Activated CD8-positive, alpha-beta memory T cell treated with anti-CD3 and anti-CD28 coated beads for 24 hours (primary cell): ENCODE results near the gene SLC22A8.
"Not testable (repeated sequence)": the region's sequence is repeated elsewhere in the genome, so short reads cannot be mapped to it uniquely, and the experiment has no call there.

Source experiments
- DNase-seq: peaks from one replicate; pipeline ENCODE4 v3.0.0-alpha.2; 2020

The SLC22A8 gene

GRCh38 chr11:62985041-62985750, 30.4 kb downstream of the SLC22A8 start:
- no peak for DNase-seq

- no peak for DNase-seq
Measured at GRCh38 chr11:62984451-62984991, 31.1 kb downstream of the SLC22A8 start, which contains the start of gene SLC22A6. Gene SLC22A6, minus strand, starts transcription at chr11:62984967. Its CDS starts 277 bp downstream, at chr11:62984690.

DNA sequence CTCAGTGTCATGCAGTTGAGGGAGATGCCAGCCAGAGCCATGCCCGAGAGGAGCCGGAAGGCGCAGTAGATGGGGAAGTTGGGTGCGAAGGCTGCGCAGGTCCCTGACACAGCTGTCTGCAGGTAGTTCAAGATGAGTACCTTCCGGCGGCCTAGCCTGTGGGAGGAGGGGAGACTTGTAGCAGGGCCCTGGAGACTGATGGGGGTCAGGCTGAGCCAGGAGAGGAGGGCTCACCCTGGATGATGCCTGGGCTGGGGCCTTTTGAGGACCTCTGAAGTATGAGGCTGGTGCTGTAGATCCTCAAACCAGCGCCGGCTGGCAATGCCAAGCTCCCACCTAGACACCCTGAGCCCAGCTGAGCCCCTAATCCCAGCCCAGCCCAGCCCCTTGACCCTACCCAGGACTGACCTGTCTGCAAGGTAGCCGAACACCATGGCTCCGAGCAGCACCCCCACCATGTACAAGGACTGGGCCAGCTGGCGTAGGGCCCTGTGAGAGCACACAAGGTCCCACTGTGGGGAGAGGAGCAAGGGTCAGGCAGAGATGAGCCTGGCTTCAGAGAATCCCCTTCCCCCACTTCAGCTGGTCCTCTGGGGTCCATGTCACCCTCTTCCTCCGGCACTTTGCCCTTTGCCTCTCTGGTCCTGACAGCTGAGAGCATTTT, 32.0 kb downstream of the SLC22A8 start:
- DNase-seq = no peak

DNA sequence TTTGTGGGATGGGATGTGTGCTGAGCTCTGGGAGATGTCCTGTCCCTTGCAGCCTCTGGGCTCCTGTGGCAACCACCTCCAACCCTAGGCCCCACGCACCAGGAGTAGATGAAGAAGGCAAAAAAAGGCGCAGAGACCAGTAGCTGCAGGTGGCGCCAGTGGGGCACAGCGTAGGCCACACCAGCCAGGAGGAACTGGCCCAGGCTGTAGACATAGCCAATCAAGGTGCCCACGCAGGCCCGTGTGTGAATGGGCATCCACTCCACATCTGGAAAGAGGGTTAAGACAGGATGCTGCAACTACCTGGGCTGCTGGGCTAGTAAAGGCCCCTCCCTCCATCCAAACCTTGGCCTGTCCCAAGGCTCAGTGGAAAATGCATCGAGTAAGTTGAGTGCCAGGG, 33.9 kb downstream of the SLC22A8 start:
- DNase-seq = no peak

DNA sequence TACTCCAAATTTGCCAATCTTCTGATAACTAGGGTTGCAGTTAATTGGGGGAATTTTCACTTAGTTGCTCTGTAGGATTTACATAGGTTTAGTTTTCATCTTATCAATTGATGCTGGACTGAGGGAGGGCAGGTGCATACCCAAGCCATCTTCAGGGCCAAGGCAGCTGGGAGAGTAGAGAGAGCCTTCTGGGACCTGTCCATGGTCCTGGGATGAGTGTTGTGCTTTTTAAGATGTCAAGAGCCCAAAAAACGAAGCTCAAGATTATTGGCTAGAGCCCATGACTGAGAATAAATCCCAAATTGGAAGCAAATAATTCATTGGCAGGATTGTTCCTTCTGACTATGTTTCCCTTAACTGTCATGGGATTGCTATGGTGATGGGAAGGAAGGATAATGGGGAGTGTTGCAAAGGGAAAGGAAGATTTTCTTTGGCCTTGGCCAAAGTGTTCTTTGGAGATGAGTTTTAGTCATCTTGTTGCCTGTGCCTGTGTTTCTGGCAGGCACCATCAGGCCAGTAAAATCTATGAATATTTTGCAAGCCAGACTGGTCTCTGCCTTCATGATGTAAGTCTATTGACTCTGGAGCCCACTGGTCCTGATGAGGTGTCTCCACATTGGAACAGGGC, 35.4 kb downstream of the SLC22A8 start:
- no peak for DNase-seq

DNA sequence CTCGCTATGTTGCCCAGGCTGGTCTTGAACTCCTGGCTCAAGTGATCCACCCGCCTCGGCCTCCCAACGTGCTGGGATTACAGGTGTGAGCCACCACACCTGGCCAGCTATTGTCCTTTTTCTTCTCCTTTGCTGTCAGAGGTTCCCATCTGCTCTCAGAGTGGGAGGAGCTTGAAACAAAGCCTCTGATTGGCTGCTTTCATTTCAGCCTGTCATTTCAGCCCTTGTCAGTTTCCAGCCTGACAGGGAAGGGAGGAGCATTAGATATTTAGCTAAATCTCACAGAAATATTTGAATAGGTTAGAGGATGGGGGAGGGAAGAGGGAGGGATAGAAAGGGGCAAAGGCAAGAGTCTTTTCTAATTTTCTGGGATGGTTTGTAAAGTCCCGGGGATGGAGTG, 39.5 kb downstream of the SLC22A8 start:
- DNase-seq = no peak

DNA sequence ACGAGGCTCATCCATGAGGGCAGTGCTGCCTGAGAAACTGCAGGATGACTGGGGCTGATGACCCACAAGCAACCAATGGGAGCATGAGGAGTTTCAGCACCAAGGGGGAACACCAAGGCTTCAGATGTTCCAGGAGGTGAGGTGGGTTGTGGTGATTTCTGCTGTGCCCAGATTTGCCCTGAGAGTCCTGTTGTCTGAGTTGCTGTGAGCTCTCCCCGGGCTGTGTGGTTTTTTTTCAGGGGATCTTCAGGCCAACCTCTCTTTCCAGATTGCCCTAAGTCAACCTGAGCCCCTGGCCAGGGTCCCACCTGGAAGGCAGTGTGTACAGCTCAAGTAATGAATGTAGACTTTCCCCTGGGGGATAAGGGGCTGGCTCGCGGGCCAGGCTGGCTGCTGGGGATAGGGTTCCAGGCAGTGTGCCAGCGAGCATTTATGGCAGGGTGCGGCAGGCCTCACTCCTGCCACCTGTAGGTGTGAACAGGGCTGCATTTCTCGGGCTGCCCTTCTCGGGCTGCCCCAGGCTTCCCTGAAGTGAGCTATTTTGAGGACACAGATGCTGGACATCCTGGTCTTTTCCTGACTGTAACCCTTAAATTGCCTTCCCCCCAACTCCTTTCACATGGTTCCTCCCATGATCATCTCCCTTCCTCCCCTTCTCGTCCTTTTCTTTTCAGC, 40.7 kb downstream of the SLC22A8 start:
- DNase-seq = no peak

GRCh38 chr11:62965574-62965973, 50.1 kb downstream of the SLC22A8 start:
- DNase-seq = no peak

DNA sequence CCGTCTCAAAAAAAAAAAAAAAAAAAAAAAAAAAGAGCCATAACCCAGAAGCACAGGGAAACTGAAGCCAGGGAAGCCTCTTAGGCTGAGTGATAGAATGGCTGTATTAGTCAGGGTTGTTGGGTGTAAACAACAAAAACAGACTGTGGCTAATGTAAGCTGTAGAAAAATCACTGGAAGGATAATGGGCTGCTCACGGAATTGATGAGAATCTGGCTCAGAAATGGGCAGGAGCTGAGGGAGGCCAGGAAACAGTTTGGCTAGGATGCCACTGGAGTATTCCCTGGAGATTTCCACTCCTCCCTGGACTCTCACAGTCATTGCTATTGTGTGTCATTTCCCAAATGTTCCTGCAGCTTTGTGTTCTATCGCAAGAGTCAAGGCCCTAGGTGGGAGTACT, 53.2 kb downstream of the SLC22A8 start:
- DNase-seq = no peak

DNA sequence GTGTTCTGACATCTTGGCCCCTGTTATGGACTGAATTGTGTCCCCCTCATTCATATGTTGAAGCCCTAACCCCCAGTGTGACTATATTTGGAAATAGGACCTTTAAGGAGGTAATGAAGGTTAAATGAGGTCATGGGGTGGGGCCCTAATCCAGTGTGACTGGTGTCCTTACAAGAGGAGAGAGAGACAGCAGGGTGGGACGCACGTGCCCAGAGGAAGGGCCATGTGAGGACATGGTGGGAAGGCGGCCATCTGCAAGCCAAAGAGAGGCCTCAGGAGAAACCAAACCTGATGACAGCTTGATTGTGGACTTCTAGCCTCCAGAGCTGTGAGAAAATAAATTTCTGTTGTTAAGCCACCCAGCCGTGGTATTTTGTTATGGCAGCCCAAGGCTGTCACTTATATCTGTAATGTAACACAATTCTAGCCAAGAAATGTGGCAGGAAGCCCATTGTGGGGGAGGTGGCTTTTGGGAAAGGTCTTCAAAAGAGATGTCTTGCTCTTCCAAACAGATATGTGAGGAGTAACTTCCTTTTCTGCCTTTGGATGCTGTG, 54.5 kb downstream of the SLC22A8 start:
- no peak for DNase-seq

DNA sequence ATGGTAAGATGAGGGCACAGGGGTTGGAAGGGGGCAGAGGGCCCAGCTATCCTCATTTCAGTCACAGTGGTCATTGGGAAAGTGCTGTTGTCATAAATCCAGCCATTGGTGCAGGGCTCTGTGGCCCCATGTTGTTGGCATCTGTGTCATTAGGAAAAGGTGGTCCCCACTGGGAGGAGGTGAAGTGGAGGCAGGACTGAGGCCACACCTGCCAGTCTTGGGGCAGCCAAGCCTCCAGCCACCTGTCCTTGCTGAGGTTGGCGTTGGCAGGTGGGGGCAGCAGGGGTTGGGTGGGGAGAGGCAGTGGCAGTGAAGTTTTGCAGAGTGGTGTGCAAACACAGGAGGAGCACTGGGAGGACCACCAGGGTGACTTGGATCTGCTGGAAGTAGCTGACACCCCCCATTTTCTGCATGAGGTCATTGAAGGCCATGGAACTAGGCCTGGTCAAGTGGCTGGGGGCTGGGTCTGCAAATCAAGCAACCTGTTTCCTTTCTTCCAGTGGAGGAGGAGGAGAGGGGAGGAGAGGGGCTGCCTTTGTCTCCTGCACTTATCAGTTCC, 56.1 kb downstream of the SLC22A8 start:
- no peak for DNase-seq

- DNase-seq = no peak
Measured at GRCh38 chr11:62958547-62959421, 56.9 kb downstream of the SLC22A8 start.

- no peak for DNase-seq
Measured at GRCh38 chr11:62957147-62957546, 58.5 kb downstream of the SLC22A8 start.

DNA sequence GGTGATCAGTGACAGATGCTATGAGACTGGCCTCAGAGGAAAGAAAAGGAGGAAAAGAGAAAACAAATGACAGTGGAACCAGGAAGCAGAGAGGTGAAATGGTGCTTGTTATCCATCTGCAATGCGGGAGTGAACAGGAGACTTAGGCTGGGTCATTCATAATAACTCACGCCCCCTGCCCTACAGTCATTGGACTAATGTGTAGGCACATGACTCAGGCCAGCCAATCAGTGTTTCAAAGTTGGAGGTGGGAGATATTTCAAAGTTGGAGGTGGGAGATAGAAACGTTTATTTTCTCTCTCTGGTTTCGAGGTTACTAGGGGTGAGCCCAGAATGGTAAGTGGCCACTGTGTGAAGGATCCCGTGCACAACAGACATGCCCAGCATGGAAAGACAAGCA, 61.2 kb downstream of the SLC22A8 start:
- no peak for DNase-seq

DNA sequence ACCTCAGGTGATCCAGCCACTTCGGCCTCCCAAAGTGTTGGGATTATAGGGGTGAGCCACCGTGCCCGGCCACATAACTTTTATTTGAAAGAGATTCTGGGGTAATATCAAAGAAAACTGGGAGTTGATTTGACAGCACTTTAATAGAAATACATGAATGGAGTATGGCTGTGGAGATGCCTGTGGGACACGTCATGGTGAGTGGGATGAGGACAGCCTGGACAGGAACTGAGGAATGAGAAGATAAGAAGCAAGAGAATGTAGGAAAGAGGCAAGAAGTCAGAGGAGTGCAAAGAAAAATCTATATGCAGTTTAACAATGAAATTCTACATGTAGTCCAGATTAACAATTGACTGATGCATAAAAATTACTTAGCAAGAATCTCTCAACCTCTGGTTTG, 61.8 kb downstream of the SLC22A8 start:
- DNase-seq = no peak

DNA sequence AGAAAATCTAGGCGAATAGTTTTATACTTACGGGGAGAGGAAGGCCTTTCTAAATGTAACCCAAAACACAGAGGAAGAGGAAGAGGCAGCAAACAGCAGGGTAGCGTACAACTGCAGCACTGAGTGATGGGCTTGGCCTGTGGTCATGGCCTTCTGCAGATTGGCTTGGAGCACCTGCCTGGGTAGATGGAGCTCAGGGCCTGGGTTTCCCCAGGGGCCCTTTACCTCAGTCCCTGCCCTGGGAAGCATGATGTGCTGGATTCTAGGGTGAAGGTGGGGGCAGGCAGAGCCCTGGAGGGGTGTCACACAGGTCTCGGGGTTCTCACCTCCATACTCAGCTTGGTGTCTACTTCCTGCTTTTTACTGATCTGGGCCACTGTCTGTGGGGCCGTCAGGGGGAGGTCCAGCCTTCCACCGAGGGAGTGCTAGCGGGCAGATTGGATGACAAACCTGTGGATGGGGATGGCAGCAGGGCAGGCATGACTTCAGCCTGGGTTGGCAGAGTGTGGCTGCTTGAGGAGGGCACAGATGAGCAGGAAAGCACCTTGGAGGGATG, 66.8 kb downstream of the SLC22A8 start:
- DNase-seq = no peak

DNA sequence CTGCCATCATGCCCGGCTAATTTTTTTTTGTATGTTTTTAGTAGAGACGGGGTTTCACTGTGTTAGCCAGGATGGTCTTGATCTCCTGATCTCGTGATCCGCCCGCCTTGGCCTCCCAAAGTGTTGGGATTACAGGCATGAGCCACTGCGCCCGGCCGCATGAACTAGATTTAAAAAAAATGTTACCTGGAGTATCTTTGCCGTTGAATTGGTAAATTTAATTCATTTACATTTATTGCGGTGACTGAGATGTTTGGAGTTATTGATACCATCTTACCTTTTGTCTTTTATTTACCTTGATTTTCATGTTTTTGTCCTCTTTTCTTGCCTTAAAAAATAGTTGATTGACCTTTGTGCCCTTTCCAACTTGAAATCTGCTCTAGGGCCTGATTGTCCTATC, 70.1 kb downstream of the SLC22A8 start:
- DNase-seq = not testable (repeated sequence)
